Suprapubic skin (tissue), 4 donors: Measurements from ENCODE around the gene CCDC57.
A peak's percentile ranks its signal among the peaks of the same experiment; 100 is the strongest.

Experiments
- EP300 ChIP-seq: sonication (generic); formaldehyde crosslinking; IDR thresholded peaks from one replicate; pipeline ENCODE4 v1.6.1; 2017; ENCODE audit warnings: antibody characterized with exemption
- POLR2A ChIP-seq, 2 donors: fragments of 450-650 bp; IDR thresholded peaks; one replicate each; pipeline ENCODE4 v1.6.1; 2017; ENCODE audit warnings: antibody characterized with exemption in 2 of 2, mild to moderate bottlenecking in 2 of 2, moderate library complexity in 2 of 2
- POLR2AphosphoS5 ChIP-seq, 3 donors: sonication (generic); formaldehyde crosslinking; IDR thresholded peaks; one replicate each; pipeline ENCODE4 v1.6.1; 2017; ENCODE audit warnings: antibody characterized with exemption in 3 of 3
- TF ChIP-seq, protein P1 (sequence below), 2 donors: fragments of 200-600 bp in 1 of 2; fragments of 450-650 bp in 1 of 2; sonication (generic) in 1 of 2; IDR thresholded peaks; one replicate each; pipeline ENCODE4 v1.5.1; 2016 to 2019; ENCODE audit warnings: antibody characterized with exemption in 2 of 2, mild to moderate bottlenecking in 1 of 2, moderate library complexity in 1 of 2

DNA sequence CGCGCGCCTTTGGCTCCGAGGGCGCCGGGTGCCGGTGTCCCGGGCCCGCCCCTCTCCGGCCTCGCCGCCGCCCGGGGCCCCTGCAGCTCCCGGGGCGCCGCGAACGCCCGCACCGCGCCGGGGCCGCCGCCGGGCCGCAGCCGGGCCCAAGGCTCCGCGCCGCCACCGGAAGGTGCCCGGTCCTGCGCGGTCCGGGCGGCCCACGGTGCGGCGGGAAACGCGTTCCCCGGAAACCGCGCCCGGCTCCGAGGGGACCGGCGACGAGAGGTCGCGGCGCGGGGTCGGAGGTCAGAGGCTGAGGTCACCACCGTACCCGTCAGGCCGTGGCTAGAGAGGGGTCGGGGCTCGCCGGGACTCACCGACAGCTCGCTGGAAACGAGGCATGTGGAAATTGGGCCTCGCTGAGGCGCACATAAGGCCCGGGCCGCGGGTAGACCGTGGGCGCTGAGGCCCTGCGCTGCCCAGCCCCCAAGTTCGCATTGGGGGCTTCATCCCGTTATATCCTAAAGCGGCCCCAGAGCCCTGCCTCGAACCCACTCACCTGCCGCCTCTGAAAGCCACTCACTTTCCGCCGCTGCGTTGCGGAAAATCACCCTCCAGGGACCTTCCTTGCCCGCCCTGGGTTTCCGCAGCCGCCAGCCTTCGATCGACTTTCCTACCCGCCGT lies 146.9 kb downstream of the CCDC57 start, which contains the start of gene DUS1L:
- TF ChIP-seq EP300 (no peak), POLR2AphosphoS5 (IDR thresholded peaks at IDR 0.05) (peak in 2 of 3 donors; percentile 26 to 88), POLR2A (IDR thresholded peaks at IDR 0.05) (peak in 1 of 2 donors; percentile 50)
- TF ChIP-seq, protein P1, sequence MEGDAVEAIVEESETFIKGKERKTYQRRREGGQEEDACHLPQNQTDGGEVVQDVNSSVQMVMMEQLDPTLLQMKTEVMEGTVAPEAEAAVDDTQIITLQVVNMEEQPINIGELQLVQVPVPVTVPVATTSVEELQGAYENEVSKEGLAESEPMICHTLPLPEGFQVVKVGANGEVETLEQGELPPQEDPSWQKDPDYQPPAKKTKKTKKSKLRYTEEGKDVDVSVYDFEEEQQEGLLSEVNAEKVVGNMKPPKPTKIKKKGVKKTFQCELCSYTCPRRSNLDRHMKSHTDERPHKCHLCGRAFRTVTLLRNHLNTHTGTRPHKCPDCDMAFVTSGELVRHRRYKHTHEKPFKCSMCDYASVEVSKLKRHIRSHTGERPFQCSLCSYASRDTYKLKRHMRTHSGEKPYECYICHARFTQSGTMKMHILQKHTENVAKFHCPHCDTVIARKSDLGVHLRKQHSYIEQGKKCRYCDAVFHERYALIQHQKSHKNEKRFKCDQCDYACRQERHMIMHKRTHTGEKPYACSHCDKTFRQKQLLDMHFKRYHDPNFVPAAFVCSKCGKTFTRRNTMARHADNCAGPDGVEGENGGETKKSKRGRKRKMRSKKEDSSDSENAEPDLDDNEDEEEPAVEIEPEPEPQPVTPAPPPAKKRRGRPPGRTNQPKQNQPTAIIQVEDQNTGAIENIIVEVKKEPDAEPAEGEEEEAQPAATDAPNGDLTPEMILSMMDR (IDR thresholded peaks at IDR 0.05) = no peak
